Lung (tissue), 12 donors: ENCODE data around the gene SRRM4. TPM values are rescaled to one million over a fixed set of nuclear protein-coding genes. Genes with fewer than 3 reads are reported as not detected.

ENCODE experiments used
- ATAC-seq: fragments of 200-7000 bp; cut with Tn5 transposase; one replicate; pipeline ENCODE4 v1.9.1; 2020; ENCODE audit warnings: moderate number of reproducible peaks; ENCODE audit not compliant: insufficient read depth, low FRiP score
- DNase-seq, 3 donors: peaks; one replicate each; pipeline ENCODE4 v3.0.0-alpha.2; 2013 to 2017
- H3K27ac ChIP-seq, 2 donors: one replicate each; pipeline ENCODE4 v1.5.1; 2013; ENCODE audit warnings: mild to moderate bottlenecking in 2 of 2, moderate library complexity in 2 of 2, control low read depth in 1 of 2, inconsistent platforms in 1 of 2, low read depth in 1 of 2, low read length in 1 of 2
- H3K27me3 ChIP-seq, 3 donors: one replicate each; pipeline ENCODE4 v1.5.1; 2013; ENCODE audit warnings: low read length in 2 of 3; ENCODE audit not compliant: control insufficient read depth in 3 of 3, insufficient read depth in 3 of 3
- H3K36me3 ChIP-seq, 4 donors: one replicate each; pipeline ENCODE4 v1.5.1; 2013; ENCODE audit warnings: low read length in 4 of 4, mild to moderate bottlenecking in 1 of 4, moderate library complexity in 1 of 4; ENCODE audit not compliant: control insufficient read depth in 4 of 4, insufficient read depth in 4 of 4
- H3K4me1 ChIP-seq, 5 donors: one replicate each; pipeline ENCODE4 v1.5.1; 2013; ENCODE audit warnings: low read length in 5 of 5, mild to moderate bottlenecking in 2 of 5, moderate library complexity in 1 of 5; ENCODE audit not compliant: control insufficient read depth in 5 of 5, insufficient read depth in 5 of 5
- H3K4me3 ChIP-seq: one replicate; pipeline ENCODE4 v1.5.1; 2013; ENCODE audit warnings: mild to moderate bottlenecking, control low read depth, moderate library complexity
- H3K9ac ChIP-seq, 2 donors: one replicate each; pipeline ENCODE4 v1.5.1; 2013; ENCODE audit warnings: low read length in 2 of 2, control low read depth in 1 of 2; ENCODE audit not compliant: insufficient read depth in 1 of 2
- H3K9me3 ChIP-seq, 4 donors: one replicate each; pipeline ENCODE4 v1.5.1; 2013; ENCODE audit warnings: low read length in 3 of 4, mild to moderate bottlenecking in 1 of 4, moderate library complexity in 1 of 4; ENCODE audit not compliant: control insufficient read depth in 4 of 4, insufficient read depth in 3 of 4
- CTCF ChIP-seq: IDR thresholded peaks from 2 replicates; pipeline ENCODE4 v1.5.1; 2012; ENCODE audit warnings: mild to moderate bottlenecking; ENCODE audit errors: control extremely low read depth, extremely low read depth
- WGBS, 2 donors: extraction: QIAGEN DNeasy Blood & Tissue Kit; methylation state at CpG; one replicate each; pipeline ENCODE4 v1.1.7; 2013; 5-methylcytosine and 5-hydroxymethylcytosine counted together
- polyA plus RNA-seq, 2 donors: library from polyadenylated mRNA; stranded (reverse); fragments of 200-250 nt; gene quantifications; one replicate each; pipeline ENCODE4 v1.2.1, GENCODE V29; 2013
- total RNA-seq, 2 donors: library from RNA; depleted of rRNA in 1 of 2; stranded (reverse); fragments of >200 nt in 1 of 2; gene quantifications; one replicate each; pipeline ENCODE4 v1.2.1, GENCODE V29; 2014 to 2021
- donor health status: control.
- donor health status: control.
- donor health status: Bipolar disorder and iron deficiency.
- donor health status: healthy.
- donor health status: DM: yes; HTN: yes; CAD: no.

The SRRM4 gene
- total and polyA plus RNA-seq, 4 donors: 0.01 to 0.20 (median 0.03) TPM

- ATAC-seq (no peak), DNase-seq (no peak)
- Histone ChIP-seq H3K9ac (no peak overlapping the region), H3K9me3 (peaks cover 0 to 6% (median 1%) of the 10 kb centered on the region in 4 donors), H3K4me3 (no peak overlapping the region), H3K27ac (no peak overlapping the region), H3K36me3 (no peaks in the 10 kb centered on the region), H3K4me1 (no peaks in the 10 kb centered on the region), H3K27me3 (no peaks in the 10 kb centered on the region)
- no peak for TF ChIP-seq CTCF
These were observed 69.3 kb downstream of the SRRM4 start for GRCh38 chr12:119050663-119051062.

GRCh38 chr12:119051474-119051873 lies 70.1 kb downstream of the SRRM4 start:
- DNase-seq (no peak), ATAC-seq (no peak)
- H3K4me1 ChIP-seq: no peaks in the 10 kb centered on the region
- H3K9ac ChIP-seq: no peak overlapping the region
- 82 to 85% methylated on average over 4 of the region's 4 CpGs for WGBS, 2 donors
- no peak overlapping the region for H3K27ac ChIP-seq
- no peak for TF ChIP-seq CTCF
- H3K36me3 ChIP-seq: no peaks in the 10 kb centered on the region
- no peak overlapping the region for H3K4me3 ChIP-seq
- H3K27me3 ChIP-seq: no peaks in the 10 kb centered on the region
- H3K9me3 ChIP-seq: peaks cover 0 to 6% (median 1%) of the 10 kb centered on the region in 4 donors

GRCh38 chr12:119052001-119052400 lies 70.7 kb downstream of the SRRM4 start:
- ATAC-seq (no peak), DNase-seq (no peak)
- H3K4me1 ChIP-seq: no peaks in the 10 kb centered on the region
- no peak overlapping the region for H3K27ac ChIP-seq
- H3K27me3 ChIP-seq: no peaks in the 10 kb centered on the region
- peaks cover 0 to 6% (median 1%) of the 10 kb centered on the region in 4 donors for H3K9me3 ChIP-seq
- H3K4me3 ChIP-seq: no peak overlapping the region
- WGBS, 2 donors: 85 to 89% methylated on average over 5 of the region's 5 CpGs
- H3K36me3 ChIP-seq: no peaks in the 10 kb centered on the region
- no peak overlapping the region for H3K9ac ChIP-seq
- no peak for TF ChIP-seq CTCF

GRCh38 chr12:119055977-119056376 lies 74.6 kb downstream of the SRRM4 start:
- no peak for ATAC-seq
- no peak for DNase-seq
- no peak for TF ChIP-seq CTCF
- H3K4me3 ChIP-seq: no peak overlapping the region
- no peak overlapping the region for H3K27ac ChIP-seq
- no peaks in the 10 kb centered on the region for H3K36me3 ChIP-seq
- H3K9me3 ChIP-seq: peaks cover 0 to 2% (median 0%) of the 10 kb centered on the region in 4 donors
- WGBS, 2 donors: 32 to 43% methylated on average over 3 of the region's 3 CpGs
- H3K9ac ChIP-seq: no peak overlapping the region
- H3K27me3 ChIP-seq: no peaks in the 10 kb centered on the region
- no peaks in the 10 kb centered on the region for H3K4me1 ChIP-seq
